ENCODE measurements around the gene RETNLB. TPM values are rescaled to one million over a fixed set of nuclear protein-coding genes. Genes with fewer than 3 reads are reported as not detected.

Gene RETNLB
- total RNA-seq, result not detected

- no peak within 1 kb of the TSS for H3K4me3 ChIP-seq (ENCODE audit: low read depth, poor library complexity, severe bottlenecking)
- WGBS, 2 donors, result 52 to 63% methylated on average over 3 of the region's 3 CpGs
- TF ChIP-seq POLR2A (IDR thresholded peaks at IDR 0.05), result no peak
- no peak for TF ChIP-seq CTCF (IDR thresholded peaks at IDR 0.05)
- no peak for DNase-seq (ENCODE audit: low spot score in 2 of 2)
- intact Hi-C loops (cut with DNase I; ENCODE audit: low total_unique reads), result no loop called here
These were observed at the start of gene RETNLB for GRCh38 chr3:108757404-108757982. Gene RETNLB (minus strand): TSS chr3:108757410. CDS start chr3:108757185, 225 bp downstream.

- no peak for DNase-seq (ENCODE audit: low spot score in 2 of 2)
- 73 to 82% methylated on average over 4 of the region's 4 CpGs for WGBS, 2 donors
- TF ChIP-seq CTCF (IDR thresholded peaks at IDR 0.05), result no peak
- no peak for TF ChIP-seq POLR2A (IDR thresholded peaks at IDR 0.05)
- no peak overlapping the region for H3K4me3 ChIP-seq (ENCODE audit: low read depth, poor library complexity, severe bottlenecking)
- intact Hi-C loops (cut with DNase I; ENCODE audit: low total_unique reads), result no loop called here
These were observed 49.1 kb upstream of the RETNLB start for GRCh38 chr3:108806316-108806715.

- intact Hi-C loops (cut with DNase I; ENCODE audit: low total_unique reads), result no loop called here
- WGBS, 2 donors, result 82 to 83% methylated on average over 4 of the region's 4 CpGs
- DNase-seq (ENCODE audit: low spot score in 2 of 2), result no peak
- TF ChIP-seq CTCF (IDR thresholded peaks at IDR 0.05) (no peak), POLR2A (IDR thresholded peaks at IDR 0.05) (no peak)
- no peak overlapping the region for H3K4me3 ChIP-seq (ENCODE audit: low read depth, poor library complexity, severe bottlenecking)
These were observed 47.8 kb upstream of the RETNLB start for GRCh38 chr3:108804966-108805365.

GRCh38 chr3:108804437-108804836 lies 47.2 kb upstream of the RETNLB start:
- TF ChIP-seq POLR2A (IDR thresholded peaks at IDR 0.05) (no peak), CTCF (IDR thresholded peaks at IDR 0.05) (no peak)
- intact Hi-C loops (cut with DNase I; ENCODE audit: low total_unique reads), result no loop called here
- H3K4me3 ChIP-seq (ENCODE audit: low read depth, poor library complexity, severe bottlenecking), result no peak overlapping the region
- DNase-seq (ENCODE audit: low spot score in 2 of 2), result no peak
- WGBS, 2 donors, result 90% methylated on average over 2 of the region's 2 CpGs

GRCh38 chr3:108791473-108791872 lies 34.3 kb upstream of the RETNLB start:
- TF ChIP-seq CTCF (IDR thresholded peaks at IDR 0.05) (no peak), POLR2A (IDR thresholded peaks at IDR 0.05) (no peak)
- WGBS, 2 donors, result 22 to 40% methylated on average over 3 of the region's 3 CpGs
- no peak for DNase-seq (ENCODE audit: low spot score in 2 of 2)
- intact Hi-C loops (cut with DNase I; ENCODE audit: low total_unique reads), result no loop called here
- no peak overlapping the region for H3K4me3 ChIP-seq (ENCODE audit: low read depth, poor library complexity, severe bottlenecking)

- no peak overlapping the region for H3K4me3 ChIP-seq (ENCODE audit: low read depth, poor library complexity, severe bottlenecking)
- intact Hi-C loops (cut with DNase I; ENCODE audit: low total_unique reads), result no loop called here
- no peak for TF ChIP-seq POLR2A (IDR thresholded peaks at IDR 0.05)
- TF ChIP-seq CTCF (IDR thresholded peaks at IDR 0.05), result no peak
- DNase-seq (ENCODE audit: low spot score in 2 of 2), result no peak
- WGBS, 2 donors, result 37 to 53% methylated on average over 4 of the region's 4 CpGs
These were observed 23.0 kb upstream of the RETNLB start for GRCh38 chr3:108780235-108780634.

All from lower leg skin (tissue), 4 donors.